Fibroblast of villous mesenchyme (primary cell): ENCODE results near the gene B9D1. TPM values are rescaled to one million over a fixed set of nuclear protein-coding genes. Genes with fewer than 3 reads are reported as not detected.

Experiments used
- DNase-seq: peaks from one replicate; pipeline ENCODE4 v3.0.0-alpha.2; 2010; ENCODE audit warnings: low read depth
- H3K4me3 ChIP-seq: 2 replicates; pipeline ENCODE4 v1.5.1; 2011; ENCODE audit warnings: low read depth, mild to moderate bottlenecking, low read length
- CTCF ChIP-seq: IDR thresholded peaks from 2 replicates; pipeline ENCODE4 v1.5.1; 2012; ENCODE audit warnings: low read depth, mild to moderate bottlenecking, low read length; ENCODE audit not compliant: insufficient read depth
- total RNA-seq: library from RNA; depleted of rRNA; stranded (reverse); fragments of >200 nt; gene quantifications from 2 replicates; pipeline ENCODE4 v1.2.3, GENCODE V29; 2012

B9D1 gene
- total RNA-seq, 1 donor = 40.2 TPM

GRCh38 chr17:19322129-19322505, 40.4 kb downstream of the B9D1 start:
- no peak overlapping the region for H3K4me3 ChIP-seq
- DNase-seq = no peak
- TF ChIP-seq CTCF = no peak

DNA sequence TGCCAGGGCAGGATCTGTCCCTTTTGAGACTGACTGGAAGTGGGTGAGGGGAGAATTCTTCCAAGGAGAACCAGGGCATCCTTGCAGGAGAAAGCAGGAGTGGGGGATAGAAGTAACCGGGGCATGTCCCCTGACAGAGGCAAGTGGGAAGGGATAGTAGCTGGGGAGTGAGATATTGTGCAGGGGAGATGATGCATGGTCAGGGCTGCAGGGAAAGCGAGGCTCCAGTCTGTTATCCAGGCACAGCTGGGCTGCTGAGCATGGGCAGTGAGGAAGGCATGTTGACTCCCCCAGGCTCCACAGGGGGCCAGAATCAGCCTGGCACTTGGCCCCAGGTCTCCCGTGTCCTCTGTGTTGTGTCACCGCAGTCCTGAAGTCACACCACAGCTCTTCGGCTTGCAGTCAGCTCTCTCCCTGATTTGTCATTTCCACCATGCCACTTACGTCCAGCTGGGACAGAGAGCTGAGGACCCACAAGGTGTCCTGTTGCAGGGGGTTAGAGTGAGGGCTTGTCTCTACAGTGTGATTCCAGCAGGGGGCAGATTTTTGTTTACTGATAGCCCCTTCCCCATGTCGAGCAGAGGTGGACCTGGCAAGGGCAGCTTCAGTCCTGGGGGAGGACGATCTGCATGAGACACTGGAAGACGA, 40.9 kb downstream of the B9D1 start:
- H3K4me3 ChIP-seq = no peak overlapping the region
- TF ChIP-seq CTCF = peak; percentile 29
- DNase-seq = no peak

GRCh38 chr17:19320876-19321275, 41.6 kb downstream of the B9D1 start:
- H3K4me3 ChIP-seq = no peak overlapping the region
- DNase-seq = no peak
- no peak for TF ChIP-seq CTCF

- TF ChIP-seq CTCF = no peak
- no peak for DNase-seq
- H3K4me3 ChIP-seq = no peak overlapping the region
Observed at GRCh38 chr17:19319771-19320505, 42.6 kb downstream of the B9D1 start.

DNA sequence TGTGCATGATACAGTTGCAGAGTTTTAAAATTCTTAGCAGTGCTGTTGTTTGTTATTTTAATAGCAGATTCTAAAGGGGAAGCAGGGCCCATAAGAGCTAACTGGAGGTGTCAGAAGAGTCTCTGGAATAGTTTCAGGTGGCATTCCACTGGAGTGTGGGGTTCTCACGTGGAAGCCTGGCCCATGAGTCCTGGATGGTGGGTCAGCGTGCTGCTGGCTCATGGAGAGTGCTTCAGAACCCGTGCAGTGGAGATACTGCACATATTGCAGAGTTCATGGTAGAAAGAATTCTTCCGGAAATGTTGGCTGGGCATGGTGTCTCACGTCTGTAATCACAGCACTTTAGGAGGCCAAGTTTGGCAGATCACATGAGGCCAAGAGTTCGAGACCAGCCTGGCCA, 43.9 kb downstream of the B9D1 start:
- DNase-seq = no peak
- H3K4me3 ChIP-seq = no peak overlapping the region
- no peak for TF ChIP-seq CTCF

DNA sequence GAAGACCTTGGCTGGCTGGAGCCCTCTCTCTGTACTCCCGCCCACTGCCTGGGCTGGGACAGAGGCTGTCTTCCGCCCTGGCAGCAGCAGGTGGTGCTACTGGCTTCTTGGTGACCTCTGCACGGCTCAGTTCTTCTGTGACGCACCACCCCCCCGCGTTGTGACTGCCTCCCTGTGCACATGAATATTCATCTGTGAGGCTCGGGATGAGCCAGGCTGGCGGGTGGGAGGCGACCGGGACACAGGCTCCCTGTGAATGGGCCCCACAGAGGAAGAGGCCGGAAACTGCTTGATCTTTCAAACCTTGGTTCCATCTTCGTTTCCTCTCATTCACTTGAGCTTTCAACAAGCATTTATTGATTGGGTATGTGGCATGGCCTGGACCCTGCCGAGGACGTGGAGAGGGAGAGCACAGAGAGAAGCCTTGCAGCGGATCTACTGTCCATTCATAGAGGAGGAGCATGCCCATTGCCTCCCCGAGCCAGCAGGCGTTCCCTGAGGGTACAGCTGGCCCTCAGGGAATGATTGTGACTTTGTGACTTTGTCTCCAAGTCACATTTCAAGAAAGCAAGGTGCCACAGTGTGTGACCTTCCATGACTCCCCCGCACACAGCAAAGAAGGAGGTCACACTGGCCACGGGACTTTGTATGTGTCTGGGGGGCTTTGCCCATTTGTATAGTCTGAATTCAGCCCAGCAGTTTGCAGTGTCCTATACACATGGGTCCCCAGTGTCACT, 45.0 kb downstream of the B9D1 start:
- peak; percentile 86 for DNase-seq
- no peak overlapping the region for H3K4me3 ChIP-seq
- TF ChIP-seq CTCF = peak; percentile 33
